Natural killer cell (primary cell): ENCODE measurements around the gene TTLL11. TPM values are rescaled to one million over a fixed set of nuclear protein-coding genes. Genes with fewer than 3 reads are reported as not detected.

Experiments
- ATAC-seq, 3 donors: fragments of 150-1000 bp in 2 of 3; fragments of 200-7000 bp in 1 of 3; cut with Tn5 transposase; 1 replicate in 1 of 3; 2 replicates in 2 of 3; pipeline ENCODE4 v1.10.0; 2021; ENCODE audit warnings: mild to moderate bottlenecking in 2 of 3, moderate library complexity in 2 of 3
- DNase-seq, 2 donors: peaks; one replicate each; pipeline versions ENCODE4 v3.0.0 to v3.0.0-alpha.2; 2013 to 2021; ENCODE audit warnings: mixed read lengths in 1 of 2
- H3K27ac ChIP-seq: one replicate; pipeline ENCODE4 v1.5.1; 2013; ENCODE audit warnings: mild to moderate bottlenecking, low read length
- H3K27me3 ChIP-seq: one replicate; pipeline ENCODE4 v1.6.1; 2013; ENCODE audit warnings: low read length; ENCODE audit not compliant: control insufficient read depth, insufficient read depth
- H3K36me3 ChIP-seq: one replicate; pipeline ENCODE4 v1.6.1; 2013; ENCODE audit warnings: low read length; ENCODE audit not compliant: control insufficient read depth, insufficient read depth
- H3K4me1 ChIP-seq: one replicate; pipeline ENCODE4 v1.6.1; 2013; ENCODE audit warnings: low read length; ENCODE audit not compliant: control insufficient read depth, insufficient read depth
- H3K4me3 ChIP-seq: one replicate; pipeline ENCODE4 v1.5.1; 2013; ENCODE audit warnings: low read length
- H3K9me3 ChIP-seq: one replicate; pipeline ENCODE4 v1.6.1; 2013; ENCODE audit warnings: low read length; ENCODE audit not compliant: control insufficient read depth, insufficient read depth
- H3K27ac Mint-ChIP-seq, 2 donors: one replicate each; pipeline ENCODE4 v1.8.0; 2022; ENCODE audit warnings: mild to moderate bottlenecking in 2 of 2, mixed read lengths in 2 of 2, moderate library complexity in 1 of 2
- H3K27me3 Mint-ChIP-seq, 2 donors: one replicate each; pipeline ENCODE4 v1.8.0; 2022; ENCODE audit warnings: low read depth in 2 of 2, mixed read lengths in 2 of 2
- H3K36me3 Mint-ChIP-seq: one replicate; pipeline ENCODE4 v1.8.0; 2022; ENCODE audit warnings: mixed read lengths
- H3K4me1 Mint-ChIP-seq, 2 donors: one replicate each; pipeline ENCODE4 v1.8.0; 2022; ENCODE audit warnings: mixed read lengths in 2 of 2
- H3K4me3 Mint-ChIP-seq: one replicate; pipeline ENCODE4 v1.8.0; 2022; ENCODE audit warnings: mild to moderate bottlenecking, moderate library complexity, mixed read lengths
- H3K9me3 Mint-ChIP-seq, 2 donors: one replicate each; pipeline ENCODE4 v1.8.0; 2022; ENCODE audit warnings: mixed read lengths in 2 of 2
- WGBS: methylation state at CpG from one replicate; pipeline ENCODE4 v1.1.7; 2013; ENCODE audit warnings: missing lambda C conversion rate; ENCODE audit not compliant: insufficient coverage; 5-methylcytosine and 5-hydroxymethylcytosine counted together
- intact Hi-C: fragments of 100-400 bp; cut with micrococcal nuclease; formaldehyde crosslinking; loops from one replicate; pipeline ENCODE4 v1.14.2; 2022
- total RNA-seq, 4 donors: library from RNA; stranded (reverse); fragments of 120-200 nt in 1 of 4; gene quantifications; one replicate each; pipeline versions ENCODE4 v1.2.3 to v1.2.4, GENCODE V29; 2013 to 2022
- TF ChIP-seq, protein P1 (sequence below): fragments of 200-600 bp; IDR thresholded peaks from one replicate; pipeline ENCODE4 v1.8.0; 2022; ENCODE audit warnings: antibody characterized with exemption

Gene TTLL11
- total RNA-seq, 3 donors from 2014 or later (not counting 1 experiment from before 2014, with no cell fraction given) = 3.4 to 4.6 (median 3.6) TPM

- Mint-ChIP-seq H3K9me3 (no peaks in the 10 kb centered on the region), H3K27me3 (no peaks in the 10 kb centered on the region), H3K4me3 (no peak overlapping the region), H3K27ac (no peak overlapping the region), H3K36me3 (no peaks in the 10 kb centered on the region), H3K4me1 (no peaks in the 10 kb centered on the region)
- Histone ChIP-seq H3K27ac (no peak overlapping the region), H3K9me3 (no peaks in the 10 kb centered on the region), H3K4me1 (no peaks in the 10 kb centered on the region), H3K27me3 (no peaks in the 10 kb centered on the region), H3K4me3 (no peak overlapping the region), H3K36me3 (no peaks in the 10 kb centered on the region)
- no peak for DNase-seq
- ATAC-seq = no peak
- intact Hi-C loops = no loop called here
- WGBS = 83% methylated on average over 2 of the region's 2 CpGs
- TF ChIP-seq, protein P1, sequence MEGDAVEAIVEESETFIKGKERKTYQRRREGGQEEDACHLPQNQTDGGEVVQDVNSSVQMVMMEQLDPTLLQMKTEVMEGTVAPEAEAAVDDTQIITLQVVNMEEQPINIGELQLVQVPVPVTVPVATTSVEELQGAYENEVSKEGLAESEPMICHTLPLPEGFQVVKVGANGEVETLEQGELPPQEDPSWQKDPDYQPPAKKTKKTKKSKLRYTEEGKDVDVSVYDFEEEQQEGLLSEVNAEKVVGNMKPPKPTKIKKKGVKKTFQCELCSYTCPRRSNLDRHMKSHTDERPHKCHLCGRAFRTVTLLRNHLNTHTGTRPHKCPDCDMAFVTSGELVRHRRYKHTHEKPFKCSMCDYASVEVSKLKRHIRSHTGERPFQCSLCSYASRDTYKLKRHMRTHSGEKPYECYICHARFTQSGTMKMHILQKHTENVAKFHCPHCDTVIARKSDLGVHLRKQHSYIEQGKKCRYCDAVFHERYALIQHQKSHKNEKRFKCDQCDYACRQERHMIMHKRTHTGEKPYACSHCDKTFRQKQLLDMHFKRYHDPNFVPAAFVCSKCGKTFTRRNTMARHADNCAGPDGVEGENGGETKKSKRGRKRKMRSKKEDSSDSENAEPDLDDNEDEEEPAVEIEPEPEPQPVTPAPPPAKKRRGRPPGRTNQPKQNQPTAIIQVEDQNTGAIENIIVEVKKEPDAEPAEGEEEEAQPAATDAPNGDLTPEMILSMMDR = no peak
These were observed 216.9 kb downstream of the TTLL11 start for GRCh38 chr9:121876255-121876654.

DNA sequence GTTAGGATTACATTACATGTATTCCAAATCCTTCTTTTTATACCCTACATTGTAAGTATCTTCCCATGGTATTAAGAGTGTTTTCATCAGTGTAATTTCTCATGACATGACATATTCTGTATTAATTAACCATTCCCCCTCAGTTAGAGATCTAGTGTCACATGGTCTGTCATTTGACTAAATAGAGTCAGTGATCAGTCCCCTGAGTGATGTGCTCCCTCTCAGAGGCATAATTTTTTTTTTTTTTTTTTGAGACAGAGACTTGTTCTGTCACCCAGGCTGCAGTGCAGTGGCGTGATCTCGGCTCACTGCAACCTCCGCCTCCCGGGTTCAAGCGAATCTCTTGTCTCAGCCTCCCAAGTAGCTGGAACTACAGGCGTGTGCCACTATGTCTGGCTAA is 218.6 kb downstream of the TTLL11 start:
- no peaks in the 10 kb centered on the region for H3K4me1 Mint-ChIP-seq
- no peak for ATAC-seq
- H3K27me3 Mint-ChIP-seq = no peaks in the 10 kb centered on the region
- no peaks in the 10 kb centered on the region for H3K36me3 ChIP-seq
- H3K4me3 ChIP-seq = no peak overlapping the region
- H3K36me3 Mint-ChIP-seq = no peaks in the 10 kb centered on the region
- H3K4me3 Mint-ChIP-seq = no peak overlapping the region
- no peaks in the 10 kb centered on the region for H3K9me3 Mint-ChIP-seq
- H3K27ac Mint-ChIP-seq = no peak overlapping the region
- no peaks in the 10 kb centered on the region for H3K9me3 ChIP-seq
- H3K4me1 ChIP-seq = no peaks in the 10 kb centered on the region
- H3K27me3 ChIP-seq = no peaks in the 10 kb centered on the region
- intact Hi-C loops = no loop called here
- no peak overlapping the region for H3K27ac ChIP-seq
- no peak for DNase-seq
- 91% methylated on average over 6 of the region's 6 CpGs for WGBS
- TF ChIP-seq, protein P1 = no peak

- TF ChIP-seq, protein P1 = no peak
- H3K4me1 Mint-ChIP-seq = no peaks in the 10 kb centered on the region
- no peak for DNase-seq
- Histone ChIP-seq H3K27ac (no peak overlapping the region), H3K4me3 (no peak overlapping the region), H3K27me3 (no peaks in the 10 kb centered on the region), H3K4me1 (no peaks in the 10 kb centered on the region), H3K36me3 (no peaks in the 10 kb centered on the region), H3K9me3 (no peaks in the 10 kb centered on the region)
- H3K9me3 Mint-ChIP-seq = no peaks in the 10 kb centered on the region
- H3K27me3 Mint-ChIP-seq = no peaks in the 10 kb centered on the region
- ATAC-seq = no peak
- WGBS = 83% methylated on average over 8 of the region's 8 CpGs
- no peak overlapping the region for H3K27ac Mint-ChIP-seq
- no peaks in the 10 kb centered on the region for H3K36me3 Mint-ChIP-seq
- no peak overlapping the region for H3K4me3 Mint-ChIP-seq
- intact Hi-C loops = no loop called here
These were observed 221.6 kb downstream of the TTLL11 start for GRCh38 chr9:121871431-121872025.

DNA sequence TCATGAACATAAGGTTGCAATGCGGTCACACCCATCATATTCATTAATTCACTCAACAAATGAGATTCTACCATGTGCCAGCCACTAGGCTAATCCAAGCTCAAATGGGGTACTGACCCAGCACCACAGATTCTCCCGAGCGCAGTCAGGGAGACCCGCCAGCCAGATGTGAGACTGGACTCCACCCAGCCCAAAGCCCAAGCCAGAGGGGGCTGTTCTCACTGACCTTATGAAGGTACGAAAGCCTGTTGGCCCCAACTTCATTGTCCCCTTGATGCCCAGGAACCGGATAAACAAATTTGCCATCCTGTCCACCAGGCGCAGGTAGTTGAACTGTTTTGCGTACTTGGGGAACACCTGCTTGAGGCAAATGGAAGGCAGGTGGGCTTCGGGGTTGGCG is 222.8 kb downstream of the TTLL11 start:
- Histone ChIP-seq H3K36me3 (no peaks in the 10 kb centered on the region), H3K9me3 (no peaks in the 10 kb centered on the region), H3K27ac (no peak overlapping the region), H3K4me1 (no peaks in the 10 kb centered on the region), H3K27me3 (no peaks in the 10 kb centered on the region), H3K4me3 (no peak overlapping the region)
- DNase-seq = no peak
- H3K27me3 Mint-ChIP-seq = no peaks in the 10 kb centered on the region
- intact Hi-C loops = no loop called here
- TF ChIP-seq, protein P1 = no peak
- H3K9me3 Mint-ChIP-seq = no peaks in the 10 kb centered on the region
- WGBS = 95% methylated on average over 10 of the region's 10 CpGs
- H3K27ac Mint-ChIP-seq = no peak overlapping the region
- no peak for ATAC-seq
- no peaks in the 10 kb centered on the region for H3K4me1 Mint-ChIP-seq
- H3K36me3 Mint-ChIP-seq = no peaks in the 10 kb centered on the region
- no peak overlapping the region for H3K4me3 Mint-ChIP-seq
